ENCODE results near the gene NACC1.

DNA sequence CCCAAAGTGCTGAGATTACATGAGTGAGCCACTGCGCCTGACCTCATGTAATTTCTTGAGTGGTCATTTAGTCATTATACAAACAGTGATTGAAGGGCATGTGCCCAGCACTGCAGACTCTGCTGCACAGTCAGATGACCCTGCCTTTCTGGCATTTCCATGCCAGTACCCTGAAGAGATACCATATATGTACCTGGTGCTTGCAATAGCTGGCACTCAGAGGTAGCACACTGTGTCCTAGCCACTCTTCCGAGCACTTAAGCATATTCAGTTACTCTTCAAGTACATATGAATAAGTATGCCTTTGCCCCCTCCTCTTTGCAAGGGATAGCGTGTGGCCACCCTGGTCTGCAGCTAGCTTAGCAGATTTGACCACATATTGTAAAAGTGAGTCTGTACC lies 16.6 kb downstream of the NACC1 start:
- TF ChIP-seq, protein P1, sequence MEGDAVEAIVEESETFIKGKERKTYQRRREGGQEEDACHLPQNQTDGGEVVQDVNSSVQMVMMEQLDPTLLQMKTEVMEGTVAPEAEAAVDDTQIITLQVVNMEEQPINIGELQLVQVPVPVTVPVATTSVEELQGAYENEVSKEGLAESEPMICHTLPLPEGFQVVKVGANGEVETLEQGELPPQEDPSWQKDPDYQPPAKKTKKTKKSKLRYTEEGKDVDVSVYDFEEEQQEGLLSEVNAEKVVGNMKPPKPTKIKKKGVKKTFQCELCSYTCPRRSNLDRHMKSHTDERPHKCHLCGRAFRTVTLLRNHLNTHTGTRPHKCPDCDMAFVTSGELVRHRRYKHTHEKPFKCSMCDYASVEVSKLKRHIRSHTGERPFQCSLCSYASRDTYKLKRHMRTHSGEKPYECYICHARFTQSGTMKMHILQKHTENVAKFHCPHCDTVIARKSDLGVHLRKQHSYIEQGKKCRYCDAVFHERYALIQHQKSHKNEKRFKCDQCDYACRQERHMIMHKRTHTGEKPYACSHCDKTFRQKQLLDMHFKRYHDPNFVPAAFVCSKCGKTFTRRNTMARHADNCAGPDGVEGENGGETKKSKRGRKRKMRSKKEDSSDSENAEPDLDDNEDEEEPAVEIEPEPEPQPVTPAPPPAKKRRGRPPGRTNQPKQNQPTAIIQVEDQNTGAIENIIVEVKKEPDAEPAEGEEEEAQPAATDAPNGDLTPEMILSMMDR (IDR thresholded peaks at IDR 0.05; ENCODE audit: borderline replicate concordance, extremely low read depth, low read length, poor library complexity, severe bottlenecking) = no peak
- no peak for TF ChIP-seq EZH2 (IDR thresholded peaks at IDR 0.05; ENCODE audit: borderline replicate concordance, low read depth, low read length, severe bottlenecking)

All from DND-41 (cell line).